LNCAP (cell line): ENCODE results near the gene SLAMF6.

Experiments
- CTCF ChIP-seq: fragments of 450-650 bp; IDR thresholded peaks from 2 replicates; pipeline ENCODE4 v1.5.1; 2017; ENCODE audit warnings: mild to moderate bottlenecking

SLAMF6 gene

GRCh38 chr1:160520999-160521398 lies 2.1 kb downstream of the SLAMF6 start:
- TF ChIP-seq CTCF = no peak

- no peak for TF ChIP-seq CTCF
Observed at GRCh38 chr1:160520582-160520981, 2.5 kb downstream of the SLAMF6 start.

- TF ChIP-seq CTCF = no peak
Observed at GRCh38 chr1:160519642-160520435, 3.2 kb downstream of the SLAMF6 start.

- no peak for TF ChIP-seq CTCF
Observed at GRCh38 chr1:160504651-160505050, 18.4 kb downstream of the SLAMF6 start.

- TF ChIP-seq CTCF = no peak
Observed at GRCh38 chr1:160503087-160503486, 20.0 kb downstream of the SLAMF6 start.

GRCh38 chr1:160500321-160500990 lies 22.6 kb downstream of the SLAMF6 start:
- TF ChIP-seq CTCF = no peak

- TF ChIP-seq CTCF = no peak
Observed at GRCh38 chr1:160499631-160500030, 23.4 kb downstream of the SLAMF6 start.
